Fibroblast of mammary gland (primary cell): Measurements from ENCODE around the gene GALNT5.

Experiments used
- DNase-seq: peaks from one replicate; pipeline ENCODE4 v3.0.0-alpha.2; 2010; ENCODE audit warnings: low read depth
- H3K4me3 ChIP-seq: 2 replicates; pipeline ENCODE4 v1.5.1; 2011; ENCODE audit warnings: low read depth, mild to moderate bottlenecking, low read length, moderate library complexity; ENCODE audit not compliant: control insufficient read depth
- TF ChIP-seq, protein P1 (sequence below): conservative IDR thresholded peaks from 2 replicates; pipeline ENCODE4 v1.5.1; 2011; ENCODE audit warnings: low read depth, low read length, inconsistent platforms; ENCODE audit not compliant: control insufficient read depth, insufficient read depth

The GALNT5 gene

DNA sequence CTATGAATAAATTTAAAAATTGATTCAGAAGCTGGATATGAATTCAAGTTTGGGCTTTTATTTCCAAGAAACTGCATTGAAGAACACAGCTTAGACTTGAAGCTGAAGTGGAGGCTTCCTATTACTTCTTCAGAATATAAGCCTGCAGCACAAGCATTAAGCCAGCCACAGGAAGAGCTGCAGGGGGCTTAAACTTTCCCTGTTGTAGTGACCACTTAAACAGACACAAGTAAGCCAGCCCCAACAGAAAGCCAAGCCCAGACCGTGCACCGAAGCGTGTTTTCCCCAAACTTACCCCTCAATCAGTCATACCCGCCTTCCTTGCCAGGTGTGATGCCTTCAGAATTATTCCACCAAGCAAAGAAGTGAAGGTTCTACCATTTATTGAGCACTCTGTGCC, 39.5 kb downstream of the GALNT5 start:
- H3K4me3 ChIP-seq: no peak overlapping the region
- no peak for DNase-seq
- TF ChIP-seq, protein P1, sequence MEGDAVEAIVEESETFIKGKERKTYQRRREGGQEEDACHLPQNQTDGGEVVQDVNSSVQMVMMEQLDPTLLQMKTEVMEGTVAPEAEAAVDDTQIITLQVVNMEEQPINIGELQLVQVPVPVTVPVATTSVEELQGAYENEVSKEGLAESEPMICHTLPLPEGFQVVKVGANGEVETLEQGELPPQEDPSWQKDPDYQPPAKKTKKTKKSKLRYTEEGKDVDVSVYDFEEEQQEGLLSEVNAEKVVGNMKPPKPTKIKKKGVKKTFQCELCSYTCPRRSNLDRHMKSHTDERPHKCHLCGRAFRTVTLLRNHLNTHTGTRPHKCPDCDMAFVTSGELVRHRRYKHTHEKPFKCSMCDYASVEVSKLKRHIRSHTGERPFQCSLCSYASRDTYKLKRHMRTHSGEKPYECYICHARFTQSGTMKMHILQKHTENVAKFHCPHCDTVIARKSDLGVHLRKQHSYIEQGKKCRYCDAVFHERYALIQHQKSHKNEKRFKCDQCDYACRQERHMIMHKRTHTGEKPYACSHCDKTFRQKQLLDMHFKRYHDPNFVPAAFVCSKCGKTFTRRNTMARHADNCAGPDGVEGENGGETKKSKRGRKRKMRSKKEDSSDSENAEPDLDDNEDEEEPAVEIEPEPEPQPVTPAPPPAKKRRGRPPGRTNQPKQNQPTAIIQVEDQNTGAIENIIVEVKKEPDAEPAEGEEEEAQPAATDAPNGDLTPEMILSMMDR: no peak

DNA sequence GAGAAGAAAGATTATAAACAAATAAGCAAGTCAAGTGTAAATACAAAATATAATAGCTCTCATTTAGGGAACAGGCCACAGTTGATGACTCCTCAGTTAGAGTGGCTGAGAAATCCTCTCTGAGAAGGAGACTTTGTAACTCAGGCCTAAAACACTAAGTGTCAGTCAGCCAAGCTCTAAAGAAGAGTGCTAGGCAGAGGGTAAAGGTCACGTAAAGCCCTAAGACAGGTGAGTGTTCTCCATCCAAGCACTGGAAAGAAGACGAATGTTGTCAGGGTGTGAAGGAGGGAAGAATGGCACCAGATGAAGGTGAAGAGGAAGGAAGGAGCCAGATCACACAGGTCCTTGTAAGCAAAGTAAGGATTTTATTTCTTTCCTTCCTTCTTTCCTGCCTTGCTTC, 43.8 kb downstream of the GALNT5 start:
- DNase-seq: no peak
- TF ChIP-seq, protein P1: no peak
- no peak overlapping the region for H3K4me3 ChIP-seq

DNA sequence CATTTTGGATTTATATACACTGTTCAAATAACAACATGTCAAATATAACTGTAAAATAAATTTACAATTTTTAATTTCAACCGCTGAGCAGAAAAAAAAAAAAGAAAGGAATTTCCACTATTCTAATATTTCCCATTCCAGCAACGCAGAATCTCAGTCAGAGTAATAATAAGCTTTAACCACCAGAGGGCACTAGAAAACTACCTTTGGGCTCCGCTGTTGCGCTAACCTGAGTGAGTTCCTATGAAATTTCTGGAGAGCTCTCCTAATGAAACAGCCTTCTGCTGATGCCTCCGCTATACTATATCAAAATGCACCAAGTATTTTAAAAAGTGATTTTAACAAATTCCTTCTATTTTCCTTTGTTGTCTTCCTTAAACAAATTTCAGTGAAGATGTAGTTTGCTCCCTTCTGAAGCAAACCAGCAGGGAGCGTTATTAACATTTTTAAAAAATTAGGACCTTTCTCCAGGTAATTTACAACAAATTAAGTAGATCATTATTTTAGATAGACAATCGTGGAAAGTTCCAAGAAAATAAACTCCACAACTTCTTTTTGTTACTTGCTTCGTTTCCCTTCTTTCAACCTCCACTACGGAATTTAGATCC, 45.1 kb downstream of the GALNT5 start:
- TF ChIP-seq, protein P1: peak; percentile 78
- DNase-seq: peak; percentile 56
- H3K4me3 ChIP-seq: no peak overlapping the region

DNA sequence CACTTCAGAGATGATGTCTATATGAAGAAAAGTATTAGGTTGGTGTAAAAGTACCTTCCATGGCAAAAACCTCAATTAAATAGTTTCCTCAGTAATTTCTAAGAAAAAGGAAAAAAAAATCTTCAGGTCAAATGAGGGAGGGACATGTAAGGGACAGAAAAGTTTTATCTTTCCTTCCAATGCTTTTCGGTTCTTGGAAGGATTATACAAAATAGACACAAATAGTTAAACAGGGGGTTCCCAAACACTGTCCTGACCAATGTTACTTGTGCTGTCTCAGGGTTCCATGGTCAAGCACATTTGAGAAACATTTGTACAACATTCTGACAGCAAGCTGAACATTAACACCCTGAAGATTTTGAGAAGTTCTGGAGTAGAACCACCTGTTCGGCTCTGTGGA, 46.1 kb downstream of the GALNT5 start:
- H3K4me3 ChIP-seq: no peak overlapping the region
- TF ChIP-seq, protein P1: no peak
- DNase-seq: no peak

DNA sequence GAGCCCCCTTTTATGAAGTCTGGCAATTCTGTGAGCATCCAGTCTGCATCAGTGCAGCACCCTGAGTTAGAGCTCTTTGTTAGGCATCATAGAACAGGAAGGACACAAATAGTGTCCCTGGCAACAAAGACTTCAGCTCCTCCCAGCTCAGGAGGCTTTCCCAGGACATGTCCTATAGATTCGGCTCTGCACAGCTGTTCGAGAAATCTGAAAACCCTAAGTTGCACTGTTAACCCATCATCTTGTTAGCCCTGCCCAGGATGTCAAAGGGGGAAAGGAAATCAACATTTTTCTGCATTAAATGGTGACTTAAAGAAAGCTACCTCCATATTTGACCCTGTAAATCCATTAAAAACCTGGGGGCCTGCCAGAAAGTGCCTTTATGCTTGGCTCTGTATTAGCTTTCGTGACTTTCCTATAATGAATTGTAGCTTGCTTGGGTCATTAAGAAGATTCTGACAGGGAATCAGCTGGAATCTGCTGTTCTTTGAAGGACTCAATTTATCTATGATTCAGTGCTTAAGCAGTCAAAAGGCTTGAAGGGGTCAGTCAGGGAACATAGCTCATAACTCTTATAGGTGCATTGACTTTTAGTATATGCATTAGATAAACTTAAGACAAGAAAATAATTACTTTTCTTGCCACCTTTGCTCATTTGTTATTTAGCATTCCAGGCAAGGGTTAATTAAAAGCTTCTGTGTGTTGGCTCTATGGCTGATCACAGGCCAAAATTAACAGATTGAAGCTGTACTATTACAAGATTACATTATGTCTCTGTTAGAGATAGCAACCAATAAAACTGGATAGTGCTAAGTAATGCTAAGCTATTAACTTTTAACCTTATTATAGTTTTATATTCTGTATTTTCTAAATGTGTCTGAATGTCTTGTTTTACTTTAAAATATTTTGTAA, 47.6 kb downstream of the GALNT5 start:
- TF ChIP-seq, protein P1: no peak
- DNase-seq: no peak

DNA sequence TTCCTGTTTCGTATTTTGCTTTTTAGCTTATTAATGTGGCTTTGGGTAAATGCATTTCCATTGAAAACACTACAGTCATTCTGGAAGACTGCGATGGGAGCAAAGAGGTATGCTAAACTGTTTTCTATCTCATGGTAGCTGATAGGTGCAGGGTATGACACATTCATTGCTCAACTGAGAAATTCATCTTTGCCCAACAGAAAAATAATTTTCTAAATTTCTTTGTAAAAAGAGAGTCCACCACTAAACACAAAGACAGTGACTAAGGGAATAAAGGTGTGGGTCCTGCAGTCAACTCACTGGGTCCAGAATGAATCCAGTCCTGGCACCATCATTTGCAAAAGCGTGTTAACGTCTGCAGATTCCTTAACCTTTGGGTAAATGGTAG, 48.2 kb downstream of the GALNT5 start:
- no peak overlapping the region for H3K4me3 ChIP-seq
- DNase-seq: no peak
- TF ChIP-seq, protein P1: no peak

More for the DNA sequence above, 47.6 kb downstream of the GALNT5 start:
- H3K4me3 ChIP-seq: no peak overlapping the region
